ENCODE data around the gene MARCHF6.
"Not testable (repeated sequence)": the region's sequence is repeated elsewhere in the genome, so short reads cannot be mapped to it uniquely, and the experiment has no call there.

Gene MARCHF6

GRCh38 chr5:10353241-10354047 lies at the start of gene MARCHF6:
TSS of gene MARCHF6 (plus strand) at chr5:10353695. CDS start at chr5:10353899, 204 bp downstream.
- peak; percentile 97 for DNase-seq

DNA sequence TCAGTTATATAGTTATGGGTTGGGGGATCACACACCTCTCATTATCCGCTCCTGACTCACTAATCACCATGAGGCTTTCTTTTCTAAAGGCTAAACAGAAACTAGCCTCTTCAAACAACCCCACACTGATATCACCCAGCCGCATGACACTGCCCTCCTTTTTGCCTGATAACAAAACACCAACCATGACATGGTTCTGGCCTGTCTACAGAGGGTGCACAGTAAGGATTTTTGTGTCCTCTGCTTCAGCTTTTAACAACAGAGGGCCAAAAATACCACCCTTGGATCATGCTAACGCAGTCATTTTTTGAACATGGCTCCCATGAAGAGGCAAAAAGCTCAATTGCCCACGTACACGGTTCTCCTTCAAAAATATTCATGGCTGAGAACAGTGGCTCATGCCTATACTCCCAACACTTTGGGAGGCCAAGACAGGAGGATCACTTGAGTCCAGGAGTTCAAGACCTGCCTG lies 49.8 kb upstream of the MARCHF6 start:
- DNase-seq, result no peak

DNA sequence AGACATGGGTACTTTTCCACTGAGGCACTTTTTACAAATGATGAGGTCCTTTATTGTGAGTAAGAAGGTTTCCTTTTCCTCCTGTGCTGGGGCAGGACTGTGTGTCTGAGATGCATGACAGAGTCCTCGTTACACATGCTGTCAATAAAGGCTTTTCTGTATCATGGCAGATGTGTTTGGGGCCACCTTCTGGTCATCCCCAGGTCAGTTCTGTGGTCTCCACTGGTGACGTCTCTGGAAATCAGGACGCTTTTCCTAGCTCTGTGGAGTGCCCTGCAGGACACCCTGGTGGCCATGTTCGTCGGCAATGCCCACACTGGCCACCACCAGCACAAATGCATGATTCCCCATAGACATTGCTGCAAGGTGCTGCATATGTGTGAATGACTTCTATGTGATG lies 48.6 kb upstream of the MARCHF6 start:
- peak; percentile 15 for DNase-seq

- no peak for DNase-seq
Observed at GRCh38 chr5:10306114-10306513, 47.4 kb upstream of the MARCHF6 start.

DNA sequence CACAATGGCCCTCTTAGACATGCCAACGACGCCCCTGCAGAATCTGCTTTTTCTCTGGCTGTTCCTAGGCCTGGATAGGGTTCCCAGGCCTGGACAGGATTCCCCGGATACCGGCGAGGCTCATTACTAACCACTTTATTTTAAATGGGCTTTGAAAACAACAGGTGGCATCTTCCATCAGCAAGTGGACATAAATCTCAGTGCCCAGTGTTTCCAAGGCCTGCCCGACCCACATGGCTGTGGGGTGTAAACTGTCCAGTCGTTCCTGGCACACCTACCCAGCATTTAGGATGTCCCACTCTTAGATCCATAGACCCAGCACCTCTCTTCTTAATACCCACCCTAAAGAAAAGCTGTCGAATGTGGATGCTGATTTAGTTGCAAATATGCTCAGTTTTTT lies 46.7 kb upstream of the MARCHF6 start:
- DNase-seq, result peak; percentile 24

- DNase-seq, result peak; percentile 76
Observed at GRCh38 chr5:10307206-10308148, 46.0 kb upstream of the MARCHF6 start, which contains the start of gene CMBL. TSS of gene CMBL (minus strand) at chr5:10307902. CDS start at chr5:10290762, 17,140 bp downstream.

DNA sequence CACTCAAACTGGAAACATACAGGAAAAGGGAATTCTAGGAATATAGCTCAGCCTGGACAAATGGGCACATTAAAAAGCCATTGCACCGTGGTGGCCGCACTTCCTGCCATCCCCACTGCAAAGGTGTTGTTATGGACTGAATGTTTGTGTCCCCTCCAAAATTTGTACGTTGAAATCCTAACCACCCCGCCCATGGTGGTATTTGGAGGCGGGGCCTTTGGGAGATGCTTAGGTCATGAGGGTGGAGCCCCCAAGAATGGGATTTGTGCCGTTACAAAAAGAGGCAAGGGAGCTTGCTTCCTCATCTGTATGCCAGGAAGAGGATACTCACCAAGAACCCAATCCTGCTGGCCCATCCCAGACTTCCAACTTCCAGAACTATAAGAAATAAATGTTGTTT lies 44.7 kb upstream of the MARCHF6 start:
- DNase-seq, result no peak

GRCh38 chr5:10310066-10310779 lies 43.3 kb upstream of the MARCHF6 start:
- DNase-seq, result peak; percentile 30

DNA sequence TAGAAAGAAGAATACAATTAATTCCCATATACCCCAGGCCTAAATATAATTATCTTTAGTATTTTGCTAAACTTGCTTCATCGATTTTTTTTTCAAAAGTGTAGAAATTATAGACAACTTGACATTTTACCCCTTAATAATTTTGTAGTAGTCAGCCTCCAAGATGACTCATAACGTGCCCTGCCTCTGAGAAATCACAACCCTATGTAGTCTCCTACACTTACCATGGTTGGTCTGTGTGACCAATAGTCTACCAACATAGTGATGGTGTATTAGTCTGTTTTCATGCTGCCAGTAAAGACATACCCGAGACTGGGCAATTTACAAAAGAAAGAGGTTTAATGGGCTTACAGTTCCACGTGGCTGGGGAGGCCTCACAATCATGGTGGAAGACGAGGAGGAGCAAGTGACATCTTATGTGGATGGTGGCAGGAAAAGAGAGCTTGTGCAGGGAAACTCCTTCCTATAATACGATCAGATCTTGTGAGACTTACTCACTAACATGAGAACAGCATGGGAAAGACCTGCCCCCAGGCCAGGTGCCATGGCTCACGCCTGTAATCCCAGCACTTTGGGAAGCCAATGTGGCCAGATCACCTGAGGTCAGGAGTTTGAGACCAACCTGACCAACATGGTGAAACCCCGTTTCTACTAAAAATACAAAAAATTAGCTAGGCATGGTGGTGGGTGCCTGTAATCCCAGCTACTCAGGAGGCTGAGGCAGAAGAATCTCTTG lies 42.5 kb upstream of the MARCHF6 start:
- not testable (repeated sequence) for DNase-seq

DNA sequence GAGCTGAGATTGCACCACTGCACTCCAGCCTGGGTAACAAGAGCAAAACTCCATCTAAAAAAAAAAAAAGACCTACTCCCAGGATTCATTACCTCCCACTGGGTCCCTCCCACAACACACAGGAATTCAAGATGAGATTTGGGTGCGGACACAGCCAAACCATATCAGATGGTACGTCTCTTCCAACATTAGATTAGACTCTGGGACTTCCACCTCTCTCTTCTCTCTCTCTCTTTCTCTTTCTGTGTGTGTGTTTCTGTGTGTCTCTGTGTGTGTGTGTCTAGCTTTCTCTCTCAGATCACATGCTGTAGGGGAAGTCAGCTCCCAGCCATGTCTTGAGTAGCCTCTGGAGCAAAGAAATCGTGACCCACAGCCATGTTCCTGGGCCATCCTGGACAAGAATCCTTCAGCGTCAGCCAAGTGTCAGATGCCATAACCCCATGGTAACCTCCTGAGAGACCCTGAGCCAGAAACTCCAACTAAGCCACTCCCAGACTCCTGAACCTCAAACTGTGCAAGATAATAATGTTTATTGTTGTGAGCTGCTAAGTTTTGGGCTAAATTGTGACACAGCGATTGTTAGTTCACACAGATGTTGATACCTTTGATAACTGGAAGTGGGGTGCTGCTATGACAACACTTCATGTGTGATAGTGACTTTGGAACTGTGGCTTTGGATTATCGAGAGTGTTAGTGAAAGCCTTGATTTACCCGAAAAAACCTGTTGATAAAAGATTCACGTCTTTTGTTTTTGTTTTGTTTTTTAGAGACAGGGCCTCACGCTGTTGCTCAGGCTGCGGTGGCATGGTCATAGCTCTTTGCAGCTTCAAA lies 41.7 kb upstream of the MARCHF6 start:
- no peak for DNase-seq

- no peak for DNase-seq
Observed at GRCh38 chr5:10315201-10315600, 38.3 kb upstream of the MARCHF6 start.

DNA sequence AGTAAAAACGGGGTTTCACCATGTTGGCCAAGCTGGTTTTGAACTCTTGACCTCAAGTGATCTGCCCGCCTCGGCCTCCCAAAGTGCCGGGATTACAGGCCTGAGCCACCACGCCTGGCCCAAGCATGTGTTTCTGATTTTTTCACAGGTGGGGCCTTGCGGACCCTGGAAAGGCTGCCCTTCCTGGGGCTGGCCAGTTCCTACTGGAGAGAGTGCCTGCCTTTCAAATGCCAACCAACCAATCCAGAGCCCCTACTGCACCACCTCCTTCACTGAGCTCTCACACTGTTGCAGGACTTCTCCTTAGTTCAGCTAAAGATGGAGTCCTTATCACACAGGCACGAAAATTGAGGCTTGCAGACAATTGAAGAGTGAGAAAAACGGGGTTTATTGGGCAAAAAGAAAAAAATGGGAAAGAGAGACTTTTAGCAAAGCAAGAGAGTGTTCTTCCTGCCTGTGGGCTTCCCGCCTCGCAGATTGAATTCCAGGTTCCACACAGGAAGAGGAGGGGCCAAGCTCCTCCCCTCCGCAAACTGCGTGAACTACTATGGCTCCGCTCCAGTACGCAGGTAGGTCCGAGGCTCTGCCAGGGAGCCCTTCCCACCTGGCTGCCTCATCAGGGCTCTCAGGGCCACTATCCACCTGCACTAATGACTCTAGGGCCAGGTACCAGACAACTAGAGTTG lies 37.5 kb upstream of the MARCHF6 start:
- DNase-seq, result no peak

DNA sequence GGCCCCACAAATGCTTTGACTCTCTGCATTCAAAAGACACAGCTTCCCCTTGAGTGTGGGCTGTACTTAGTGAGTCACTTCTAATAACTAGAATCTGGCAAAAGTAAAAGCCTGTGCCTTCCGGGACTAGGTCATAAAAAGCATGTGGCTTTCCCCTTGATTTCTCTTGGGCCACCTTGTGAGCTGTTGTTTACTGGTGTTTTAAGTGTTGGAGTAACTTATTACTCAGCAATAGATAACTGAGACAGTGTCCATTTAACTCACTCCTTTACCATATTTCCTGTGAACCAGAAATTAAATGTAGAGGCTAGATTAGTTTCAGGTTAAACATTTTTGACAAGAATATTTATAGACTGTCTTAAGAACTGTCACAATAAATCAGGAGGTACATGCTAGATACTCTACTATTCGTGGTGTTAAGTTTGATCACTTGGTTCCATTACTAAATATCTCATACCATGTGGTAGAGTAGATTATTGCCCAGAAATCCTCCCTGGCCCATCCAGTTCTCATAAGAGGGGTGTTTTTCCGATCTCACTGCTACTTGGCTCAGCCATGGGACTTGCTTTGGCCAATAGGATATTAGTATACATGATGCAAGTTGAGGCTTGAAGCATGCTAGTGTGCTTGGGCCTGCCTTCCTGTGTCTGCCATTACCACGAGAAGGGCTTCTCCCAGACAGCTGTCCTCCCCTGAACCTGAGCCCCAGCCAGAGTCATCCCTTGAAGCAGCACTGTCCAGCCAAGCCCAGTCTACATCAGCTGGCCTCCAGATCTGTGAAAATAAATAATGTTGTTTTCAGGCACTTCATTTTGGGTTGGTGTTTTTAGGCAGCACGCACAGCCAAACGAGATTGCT lies 35.4 kb upstream of the MARCHF6 start:
- DNase-seq, result no peak

DNA sequence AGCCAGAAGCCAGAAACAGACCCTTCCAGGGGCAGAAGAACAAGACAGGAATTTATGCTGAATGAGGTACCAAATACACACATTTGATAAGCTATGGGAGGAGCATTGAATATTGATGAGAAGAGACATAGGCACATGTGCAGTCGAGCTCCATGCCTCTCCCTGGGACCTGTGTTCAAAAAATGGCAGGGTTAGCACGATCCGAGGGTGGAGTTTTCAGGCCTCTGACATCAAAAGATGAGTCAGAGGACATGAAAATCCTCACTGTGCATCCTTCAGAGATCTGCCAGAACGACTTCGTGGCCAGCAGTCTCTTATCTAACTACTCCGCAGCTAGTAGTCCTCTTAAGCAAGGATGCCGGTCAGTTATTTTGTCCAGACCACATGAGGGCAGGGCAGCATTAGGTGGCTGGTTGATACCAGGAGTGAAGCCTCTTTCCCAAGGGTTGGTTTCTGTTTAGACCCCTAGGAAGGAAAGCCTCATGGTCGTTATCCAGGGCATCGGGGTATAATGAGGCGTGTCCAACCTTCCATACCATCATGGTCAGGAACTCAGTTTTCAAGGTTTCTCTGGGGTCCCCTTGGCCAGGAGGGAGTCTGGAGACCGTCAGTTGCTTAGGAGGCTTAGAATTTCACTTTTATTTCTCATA lies 34.2 kb upstream of the MARCHF6 start:
- no peak for DNase-seq

GRCh38 chr5:10320793-10321192 lies 32.7 kb upstream of the MARCHF6 start:
- DNase-seq, result no peak

DNA sequence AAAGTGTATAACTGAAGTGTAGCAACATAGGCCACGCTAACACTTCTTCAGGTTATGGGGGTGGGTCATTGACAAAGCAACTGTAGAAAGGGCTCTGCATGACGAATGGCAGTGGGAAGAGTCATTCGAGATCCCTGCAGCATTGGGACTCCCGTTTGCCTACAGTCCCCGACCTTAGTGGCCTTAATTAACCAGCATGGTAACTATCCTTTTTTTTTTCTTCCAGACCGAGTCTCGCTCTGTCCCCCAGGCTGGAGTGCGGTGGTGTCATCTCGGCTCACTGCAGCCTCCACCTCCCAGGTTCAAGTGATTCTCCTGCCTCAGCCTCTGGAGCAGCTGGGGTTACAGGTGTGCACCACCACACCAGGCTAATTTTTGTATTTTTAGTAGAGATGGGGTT lies 31.6 kb upstream of the MARCHF6 start:
- no peak for DNase-seq

- no peak for DNase-seq
Observed at GRCh38 chr5:10323588-10324488, 29.7 kb upstream of the MARCHF6 start.
